Kidney (tissue), 14 donors: Measurements from ENCODE around the gene ALK. TPM values are rescaled to one million over a fixed set of nuclear protein-coding genes. Genes with fewer than 3 reads are reported as not detected.

Experiments
- DNase-seq, 5 donors: peaks; one replicate each; pipeline ENCODE4 v3.0.0-alpha.2; 2013 to 2020
- FAIRE-seq: peaks from 2 replicates; lab custom pipeline; 2012; peaks lifted over from hg19 to GRCh38; lab: Jason Lieb, UNC
- H3K27ac ChIP-seq, 2 donors: one replicate each; pipeline ENCODE4 v1.7.0; 2013; ENCODE audit warnings: low read depth in 2 of 2, low read length in 2 of 2, inconsistent platforms in 1 of 2
- H3K27me3 ChIP-seq: one replicate; pipeline ENCODE4 v1.7.1; 2013; ENCODE audit warnings: low read length, inconsistent platforms; ENCODE audit not compliant: control insufficient read depth, insufficient read depth
- H3K36me3 ChIP-seq, 3 donors: one replicate each; pipeline versions ENCODE4 v1.7.0 to v1.7.1; 2013; ENCODE audit warnings: low read length in 3 of 3, control low read depth in 1 of 3, inconsistent platforms in 1 of 3; ENCODE audit not compliant: insufficient read depth in 3 of 3, control insufficient read depth in 2 of 3
- H3K4me1 ChIP-seq, 3 donors: one replicate each; pipeline versions ENCODE4 v1.7.0 to v1.7.1; 2013; ENCODE audit warnings: low read length in 3 of 3, inconsistent platforms in 1 of 3, low read depth in 1 of 3; ENCODE audit not compliant: control insufficient read depth in 2 of 3, insufficient read depth in 2 of 3
- H3K4me3 ChIP-seq, 3 donors: one replicate each; pipeline versions ENCODE4 v1.7.0 to v1.8.1; 2013; ENCODE audit warnings: low read length in 3 of 3, control low read depth in 1 of 3, inconsistent platforms in 1 of 3
- H3K9ac ChIP-seq, 3 donors: one replicate each; pipeline versions ENCODE4 v1.7.0 to v1.7.1; 2013; ENCODE audit warnings: low read length in 3 of 3, control low read depth in 1 of 3, inconsistent platforms in 1 of 3
- H3K9me3 ChIP-seq, 3 donors: one replicate each; pipeline versions ENCODE4 v1.7.0 to v1.7.1; 2013; ENCODE audit warnings: low read length in 3 of 3, control low read depth in 1 of 3, inconsistent platforms in 1 of 3; ENCODE audit not compliant: control insufficient read depth in 2 of 3, insufficient read depth in 1 of 3
- intact Hi-C: fragments of 100-400 bp; cut with DNase I; formaldehyde crosslinking; loops from one replicate; pipeline ENCODE4 v1.11.1; 2022
- polyA plus RNA-seq: library from polyadenylated mRNA; stranded (reverse); fragments of 350-450 nt; fragmentation: Illumina TruSeq; extraction: RNeasy Lipid Tissue Mini Kit (QIAGEN cat#74804); gene quantifications from one replicate; pipeline ENCODE4 v1.2.3, GENCODE V29; 2014; ENCODE audit warnings: low read depth, low replicate concordance; ENCODE audit not compliant: insufficient read depth
- total RNA-seq: library from RNA; stranded (reverse); fragmentation: NEBNext Ultra II Directional; extraction: Animal tissue kit (Norgen Biotek cat#: 25700); gene quantifications from one replicate; pipeline ENCODE4 v1.2.1, GENCODE V29; 2021
- TF ChIP-seq, protein P1 (sequence below): IDR thresholded peaks from 3 replicates; pipeline ENCODE4 v1.5.1; 2012; ENCODE audit warnings: mild to moderate bottlenecking, moderate library complexity, borderline replicate concordance; ENCODE audit not compliant: insufficient read depth; ENCODE audit errors: extremely low read depth
- donor health status: control.
- donor health status: control.
- donor health status: control.
- donor health status: control.
- donor health status: control.
- donor health status: DM: yes; HTN: yes; CAD: no.
- donor health status: Normal renal cell carcinoma (clear cell type).

ALK gene
- total and polyA plus RNA-seq, 2 donors from 2014 or later: 0.13 TPM; not detected in 1

DNA sequence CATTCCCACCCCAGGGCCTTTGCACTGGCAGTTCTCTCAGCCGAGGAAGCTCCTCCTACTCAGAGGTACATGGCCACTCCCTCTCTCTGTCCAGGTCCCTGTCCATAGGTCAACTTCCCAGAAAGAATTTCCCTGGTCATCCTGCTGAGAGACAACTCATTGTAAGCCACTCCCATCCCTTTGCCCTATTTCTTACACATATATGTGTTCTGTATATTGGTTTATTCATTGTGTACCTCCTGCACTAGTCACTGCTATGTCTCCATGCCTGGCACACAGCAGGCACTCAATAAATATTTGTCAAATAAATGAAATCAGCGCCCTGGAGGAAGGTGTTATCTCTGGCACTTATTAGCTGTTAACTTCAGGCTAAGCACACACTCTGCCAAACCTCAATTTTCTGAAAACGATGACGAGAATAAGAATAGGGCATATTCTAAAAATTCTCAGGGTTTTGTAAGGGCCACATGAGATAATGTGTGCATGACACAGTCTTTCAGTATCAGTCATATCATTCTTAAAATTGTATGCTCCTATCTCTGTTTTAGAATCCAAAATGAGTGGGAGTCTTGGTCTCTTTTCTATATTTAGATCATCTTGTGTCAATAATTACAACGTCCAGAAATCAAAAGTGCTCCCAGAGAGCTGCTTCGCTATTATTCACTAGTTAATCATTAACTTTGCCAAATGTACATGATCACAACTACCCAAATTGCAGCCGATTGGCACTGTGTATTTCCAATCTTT lies 198.0 kb downstream of the ALK start:
- Histone ChIP-seq H3K36me3 (no peaks in the 10 kb centered on the region), H3K4me1 (no peaks in the 10 kb centered on the region), H3K27ac (no peak overlapping the region), H3K4me3 (no peak overlapping the region), H3K27me3 (no peaks in the 10 kb centered on the region), H3K9me3 (no peaks in the 10 kb centered on the region), H3K9ac (no peak overlapping the region)
- TF ChIP-seq, protein P1, sequence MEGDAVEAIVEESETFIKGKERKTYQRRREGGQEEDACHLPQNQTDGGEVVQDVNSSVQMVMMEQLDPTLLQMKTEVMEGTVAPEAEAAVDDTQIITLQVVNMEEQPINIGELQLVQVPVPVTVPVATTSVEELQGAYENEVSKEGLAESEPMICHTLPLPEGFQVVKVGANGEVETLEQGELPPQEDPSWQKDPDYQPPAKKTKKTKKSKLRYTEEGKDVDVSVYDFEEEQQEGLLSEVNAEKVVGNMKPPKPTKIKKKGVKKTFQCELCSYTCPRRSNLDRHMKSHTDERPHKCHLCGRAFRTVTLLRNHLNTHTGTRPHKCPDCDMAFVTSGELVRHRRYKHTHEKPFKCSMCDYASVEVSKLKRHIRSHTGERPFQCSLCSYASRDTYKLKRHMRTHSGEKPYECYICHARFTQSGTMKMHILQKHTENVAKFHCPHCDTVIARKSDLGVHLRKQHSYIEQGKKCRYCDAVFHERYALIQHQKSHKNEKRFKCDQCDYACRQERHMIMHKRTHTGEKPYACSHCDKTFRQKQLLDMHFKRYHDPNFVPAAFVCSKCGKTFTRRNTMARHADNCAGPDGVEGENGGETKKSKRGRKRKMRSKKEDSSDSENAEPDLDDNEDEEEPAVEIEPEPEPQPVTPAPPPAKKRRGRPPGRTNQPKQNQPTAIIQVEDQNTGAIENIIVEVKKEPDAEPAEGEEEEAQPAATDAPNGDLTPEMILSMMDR: no peak
- FAIRE-seq (no peak), DNase-seq (no peak)
- intact Hi-C loops: no loop called here

- H3K27ac ChIP-seq: no peak overlapping the region
- no peak for FAIRE-seq
These were observed 201.7 kb downstream of the ALK start for GRCh38 chr2:29719639-29720038.

DNA sequence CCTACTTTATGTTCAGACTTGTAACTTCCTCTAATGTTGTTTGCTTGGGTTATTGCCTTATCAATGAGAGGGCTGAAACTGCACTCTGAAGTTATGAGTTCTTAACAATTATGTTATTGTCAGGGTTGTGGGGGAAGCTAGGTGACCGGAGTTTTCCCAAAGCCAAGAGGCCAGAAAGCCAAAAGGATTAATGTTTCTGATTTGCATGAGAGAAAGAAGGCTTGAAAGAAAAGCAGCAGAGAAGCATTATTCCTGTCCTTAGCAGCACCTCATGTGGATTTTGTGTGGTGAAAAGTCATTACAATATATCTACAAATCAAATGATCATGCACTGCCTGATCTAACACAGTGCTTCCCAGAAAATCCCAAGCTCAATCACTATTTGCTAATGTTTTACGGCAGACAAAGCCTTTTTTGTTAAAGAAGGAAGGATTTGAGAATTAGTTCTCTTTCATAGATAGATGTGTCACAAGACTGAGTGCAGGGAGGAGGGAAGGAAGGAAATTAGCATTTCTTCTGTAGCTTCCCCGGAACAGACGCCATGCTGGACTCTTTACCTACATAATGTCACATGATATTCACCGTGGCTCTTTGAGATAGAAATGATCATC lies 203.2 kb downstream of the ALK start:
- Histone ChIP-seq H3K9me3 (no peaks in the 10 kb centered on the region), H3K36me3 (no peaks in the 10 kb centered on the region), H3K4me3 (no peak overlapping the region), H3K4me1 (no peaks in the 10 kb centered on the region), H3K9ac (no peak overlapping the region), H3K27me3 (no peaks in the 10 kb centered on the region), H3K27ac (no peak overlapping the region)
- no peak for FAIRE-seq
- TF ChIP-seq, protein P1: no peak
- intact Hi-C loops: no loop called here
- no peak for DNase-seq

More at GRCh38 chr2:29719639-29720038, 201.7 kb downstream of the ALK start:
- Histone ChIP-seq H3K4me3 (no peak overlapping the region), H3K9ac (no peak overlapping the region), H3K36me3 (no peaks in the 10 kb centered on the region), H3K9me3 (no peaks in the 10 kb centered on the region), H3K4me1 (no peaks in the 10 kb centered on the region), H3K27me3 (no peaks in the 10 kb centered on the region)
- no peak for DNase-seq
- TF ChIP-seq, protein P1: no peak
- intact Hi-C loops: no loop called here
